GM12874 (cell line): Measurements from ENCODE around the gene TUBGCP3.
A peak's percentile ranks its signal among the peaks of the same experiment; 100 is the strongest.

Experiments
- CTCF ChIP-seq: IDR thresholded peaks from 2 replicates; pipeline ENCODE4 v1.5.1; 2011; ENCODE audit warnings: low read depth, mild to moderate bottlenecking, control low read depth, low read length, moderate library complexity; ENCODE audit not compliant: insufficient read depth

The TUBGCP3 gene

DNA sequence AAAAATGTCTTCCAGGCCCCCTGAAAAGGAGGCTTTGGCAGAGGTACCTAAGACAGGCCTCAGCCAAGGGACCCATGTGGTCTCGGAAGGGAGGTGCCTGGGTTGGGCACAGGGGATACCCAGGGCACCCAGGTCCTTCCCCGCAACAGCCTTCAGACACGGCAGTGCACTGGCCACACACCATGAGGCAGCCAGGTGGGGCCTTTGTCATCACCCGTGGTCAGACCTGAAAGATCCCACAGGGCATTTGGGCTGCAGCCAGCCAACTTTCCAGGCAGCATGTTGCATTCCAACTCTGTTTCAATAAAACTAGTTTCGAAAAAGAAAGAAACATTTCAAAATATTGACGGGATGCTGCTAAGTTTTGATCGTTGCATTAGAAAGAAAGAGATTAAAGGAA, 4.7 kb upstream of the TUBGCP3 start:
- TF ChIP-seq CTCF = no peak

DNA sequence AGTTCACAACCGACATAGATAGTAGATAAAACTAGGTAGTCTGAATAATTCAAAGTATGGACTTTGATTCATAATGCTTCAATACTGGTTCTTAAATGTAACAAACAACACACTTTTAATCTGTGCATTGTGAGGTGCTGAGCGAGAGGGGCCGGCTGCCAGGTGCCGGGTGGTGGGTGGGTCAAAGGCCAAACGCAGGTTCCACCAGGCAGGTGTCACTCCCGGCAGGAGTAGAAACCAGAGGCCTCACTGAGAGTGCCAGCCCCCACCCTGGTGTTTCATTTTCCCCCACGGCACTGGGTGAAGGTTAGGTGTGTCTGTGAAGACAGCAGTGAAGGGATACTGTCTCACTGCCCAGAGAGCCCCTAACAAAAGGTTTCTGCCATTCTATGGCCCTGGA, 4.2 kb upstream of the TUBGCP3 start:
- TF ChIP-seq CTCF = no peak

- TF ChIP-seq CTCF = no peak
Observed at GRCh38 chr13:112588490-112589297, 741 bp upstream of the TUBGCP3 start.

DNA sequence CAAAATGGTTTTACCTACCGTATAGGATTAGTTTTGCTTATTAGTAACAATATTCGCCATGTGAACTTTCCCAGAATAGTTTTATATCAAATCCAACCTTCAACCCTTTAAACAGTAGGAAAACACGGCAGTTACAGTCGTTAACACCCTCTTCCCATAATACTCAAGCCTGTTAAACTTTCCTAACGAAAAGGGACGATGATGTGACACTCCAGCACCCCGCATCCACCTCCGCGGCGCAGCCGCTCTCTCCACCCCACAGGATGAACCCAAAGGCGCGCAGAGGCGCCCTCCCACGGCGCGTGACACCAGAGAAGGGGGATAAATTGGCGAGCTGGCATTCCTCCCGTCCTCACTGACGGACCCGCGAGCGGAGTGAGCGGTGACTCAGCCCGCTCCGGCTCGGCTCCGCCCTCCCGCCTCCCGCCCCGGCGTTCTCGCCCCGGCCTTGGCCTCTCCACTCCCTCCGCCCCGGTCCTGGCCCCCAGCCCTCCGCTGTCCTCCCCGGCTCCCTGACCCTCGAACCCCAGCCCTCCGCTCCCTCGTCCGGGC, 665 bp downstream of the TUBGCP3 start:
- TF ChIP-seq CTCF = peak; percentile 16; the same call in 1 of the 2 replicates

- no peak for TF ChIP-seq CTCF
Observed at GRCh38 chr13:112586334-112586960, 1.5 kb downstream of the TUBGCP3 start.

- no peak for TF ChIP-seq CTCF
Observed at GRCh38 chr13:112583592-112584277, 4.2 kb downstream of the TUBGCP3 start.

- no peak for TF ChIP-seq CTCF
Observed at GRCh38 chr13:112582263-112582662, 5.7 kb downstream of the TUBGCP3 start.
